OCI-LY7 (cell line): ENCODE measurements around the gene IL1RN. TPM values are rescaled to one million over a fixed set of nuclear protein-coding genes. Genes with fewer than 3 reads are reported as not detected.

Experiments used
- BruUV-seq: library from RNA; stranded (reverse); fragments of 400-500 nt; replicated peaks from 2 replicates; lab custom pipeline; 2021; lab: Mats Ljungman, UMichigan
- CTCF ChIA-PET: fragments of 300-600 bp; sonication (Branson Sonifier 250); formaldehyde crosslinking; loops from one replicate; lab custom pipeline; 2022; ENCODE audit warnings: antibody characterized with exemption; ENCODE audit not compliant: unreplicated experiment; lab: Charles Lee
- POLR2A ChIA-PET: fragments of 300-600 bp; sonication (Branson Sonifier 250); formaldehyde crosslinking; loops from one replicate; lab custom pipeline; 2022; ENCODE audit warnings: antibody characterized with exemption; lab: Charles Lee
- DNase-seq: peaks from one replicate; pipeline ENCODE4 v3.0.0-alpha.2; 2015; ENCODE audit warnings: low spot score
- H2AFZ ChIP-seq: fragments of 200-600 bp; sonication (generic), shearing (Covaris generic); 2 replicates; pipeline ENCODE4 v1.6.1; 2014; ENCODE audit warnings: mild to moderate bottlenecking, antibody characterized with exemption, low read length, moderate library complexity
- H3K27ac ChIP-seq: fragments of 200-600 bp; sonication (generic); 2 replicates; pipeline ENCODE4 v1.5.1; 2014; ENCODE audit warnings: mixed run types, low read depth, mild to moderate bottlenecking, moderate library complexity, low read length, inconsistent platforms; ENCODE audit not compliant: poor library complexity, severe bottlenecking
- H3K36me3 ChIP-seq: fragments of 200-600 bp; sonication (generic); 2 replicates; pipeline ENCODE4 v1.6.1; 2014; ENCODE audit warnings: mild to moderate bottlenecking, antibody characterized with exemption, low read length, moderate library complexity, mixed read lengths; ENCODE audit not compliant: insufficient read depth
- H3K4me1 ChIP-seq: fragments of 200-600 bp; sonication (generic); 2 replicates; pipeline ENCODE4 v1.5.1; 2014; ENCODE audit warnings: mild to moderate bottlenecking, low read length; ENCODE audit not compliant: insufficient read depth, poor library complexity, severe bottlenecking
- H3K4me2 ChIP-seq: fragments of 200-600 bp; sonication (generic); 2 replicates; pipeline ENCODE4 v1.6.1; 2014; ENCODE audit warnings: mild to moderate bottlenecking, low read length
- H3K4me3 ChIP-seq: fragments of 200-600 bp; sonication (generic); 2 replicates; pipeline ENCODE4 v1.5.1; 2014; ENCODE audit warnings: mild to moderate bottlenecking, low read depth, low read length; ENCODE audit not compliant: poor library complexity, severe bottlenecking
- H3K79me2 ChIP-seq: fragments of 200-600 bp; sonication (generic); 2 replicates; pipeline ENCODE4 v1.6.1; 2016; ENCODE audit warnings: low read depth, mild to moderate bottlenecking, low read length, moderate library complexity, mixed read lengths; ENCODE audit not compliant: insufficient read depth
- H3K9me2 ChIP-seq: fragments of 200-600 bp; sonication (generic); 2 replicates; pipeline ENCODE4 v1.6.1; 2016; ENCODE audit warnings: mild to moderate bottlenecking, low read length, mixed read lengths; ENCODE audit not compliant: insufficient read depth
- H3K9me3 ChIP-seq: fragments of 200-600 bp; sonication (generic); 2 replicates; pipeline ENCODE4 v1.6.1; 2014; ENCODE audit warnings: mild to moderate bottlenecking, mixed run types, low read length, mixed read lengths
- H4K20me1 ChIP-seq: fragments of 200-600 bp; sonication (generic); 2 replicates; pipeline ENCODE4 v1.6.1; 2014; ENCODE audit warnings: mild to moderate bottlenecking, antibody characterized with exemption, low read length, moderate library complexity, mixed read lengths; ENCODE audit not compliant: insufficient read depth
- EZH2phosphoT487 ChIP-seq: fragments of 200-600 bp; sonication (generic); IDR thresholded peaks from 2 replicates; pipeline ENCODE4 v1.6.1; 2018; ENCODE audit warnings: low read depth, borderline replicate concordance, mild to moderate bottlenecking, mixed run types, antibody characterized with exemption, low read length, moderate library complexity, mixed read lengths
- intact Hi-C: fragments of 100-400 bp; cut with micrococcal nuclease; formaldehyde crosslinking; loops from one replicate; pipeline ENCODE4 v1.10.0; 2022; ENCODE audit not compliant: unreplicated experiment
- total RNA-seq, 2 experiments: library from RNA; depleted of rRNA in 1 of 2; stranded (reverse); fragments of >200 nt in 1 of 2; shearing (Covaris generic) in 1 of 2; gene quantifications; 2 replicates each; pipeline ENCODE4 v1.2.3, GENCODE V29; 2014 to 2022
- TF ChIP-seq, protein P1 (sequence below): fragments of 200-600 bp; sonication (generic); conservative IDR thresholded peaks from 2 replicates; pipeline ENCODE4 v1.5.1; 2014; ENCODE audit warnings: mild to moderate bottlenecking, antibody characterized with exemption, low read length, moderate library complexity, mixed read lengths

The IL1RN gene
- total RNA-seq, 2 experiments from 2014 or later, result not detected

DNA sequence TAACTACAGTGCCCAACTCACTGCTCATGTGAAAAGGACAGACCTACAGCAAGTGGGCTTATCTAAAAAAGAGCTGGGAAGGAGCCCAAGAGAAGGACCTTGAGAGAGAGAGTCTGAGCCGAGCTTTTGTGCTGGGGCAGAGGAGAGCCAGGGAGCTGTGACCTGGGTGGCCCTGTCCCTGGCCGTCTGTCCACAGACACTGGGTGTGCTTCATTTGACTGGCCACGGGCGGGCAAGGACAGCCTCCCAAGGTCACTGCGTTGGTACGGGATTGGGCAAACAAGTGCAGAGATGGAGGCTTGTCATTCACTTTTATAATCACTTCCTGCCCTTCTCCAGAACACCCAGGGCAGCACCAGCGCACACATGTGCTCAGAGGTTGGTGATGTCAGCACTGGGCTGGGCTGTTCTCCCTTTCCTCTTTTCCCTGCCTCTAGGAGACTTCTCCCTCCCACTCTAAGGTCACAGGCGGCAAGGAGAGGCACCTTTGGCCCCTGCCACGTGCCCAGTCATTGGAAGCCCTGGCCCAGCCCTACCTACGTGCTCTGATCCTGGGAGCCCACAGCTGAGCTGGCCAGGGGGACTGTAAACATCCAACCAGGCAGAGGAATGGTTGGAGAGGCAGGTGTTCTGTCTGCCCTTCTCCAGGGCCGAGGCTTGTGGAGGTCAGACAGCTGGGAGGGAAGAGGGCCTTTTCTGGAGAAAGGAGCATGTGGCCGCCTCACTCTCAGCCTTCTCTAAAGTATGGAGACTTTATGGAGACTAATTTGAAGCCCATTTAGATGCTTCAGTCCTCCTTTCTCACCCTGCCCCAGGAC lies 39.9 kb downstream of the IL1RN start:
- Histone ChIP-seq H3K4me3 (no peak overlapping the region), H3K79me2 (no peaks in the 10 kb centered on the region), H3K9me3 (no peaks in the 10 kb centered on the region), H3K4me2 (no peak overlapping the region), H3K9me2 (no peaks in the 10 kb centered on the region), H4K20me1 (no peaks in the 10 kb centered on the region), H3K27ac (no peak overlapping the region), H3K4me1 (peaks cover 10% of the 10 kb centered on the region), H3K36me3 (no peaks in the 10 kb centered on the region), H2AFZ (no peak overlapping the region)
- POLR2A ChIA-PET, result no interaction called here
- intact Hi-C loops, result no loop called here
- no peak for DNase-seq
- CTCF ChIA-PET, result no interaction called here
- no peak for TF ChIP-seq EZH2phosphoT487
- TF ChIP-seq, protein P1, sequence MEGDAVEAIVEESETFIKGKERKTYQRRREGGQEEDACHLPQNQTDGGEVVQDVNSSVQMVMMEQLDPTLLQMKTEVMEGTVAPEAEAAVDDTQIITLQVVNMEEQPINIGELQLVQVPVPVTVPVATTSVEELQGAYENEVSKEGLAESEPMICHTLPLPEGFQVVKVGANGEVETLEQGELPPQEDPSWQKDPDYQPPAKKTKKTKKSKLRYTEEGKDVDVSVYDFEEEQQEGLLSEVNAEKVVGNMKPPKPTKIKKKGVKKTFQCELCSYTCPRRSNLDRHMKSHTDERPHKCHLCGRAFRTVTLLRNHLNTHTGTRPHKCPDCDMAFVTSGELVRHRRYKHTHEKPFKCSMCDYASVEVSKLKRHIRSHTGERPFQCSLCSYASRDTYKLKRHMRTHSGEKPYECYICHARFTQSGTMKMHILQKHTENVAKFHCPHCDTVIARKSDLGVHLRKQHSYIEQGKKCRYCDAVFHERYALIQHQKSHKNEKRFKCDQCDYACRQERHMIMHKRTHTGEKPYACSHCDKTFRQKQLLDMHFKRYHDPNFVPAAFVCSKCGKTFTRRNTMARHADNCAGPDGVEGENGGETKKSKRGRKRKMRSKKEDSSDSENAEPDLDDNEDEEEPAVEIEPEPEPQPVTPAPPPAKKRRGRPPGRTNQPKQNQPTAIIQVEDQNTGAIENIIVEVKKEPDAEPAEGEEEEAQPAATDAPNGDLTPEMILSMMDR, result no peak
- BruUV-seq, result no TSS peak

DNA sequence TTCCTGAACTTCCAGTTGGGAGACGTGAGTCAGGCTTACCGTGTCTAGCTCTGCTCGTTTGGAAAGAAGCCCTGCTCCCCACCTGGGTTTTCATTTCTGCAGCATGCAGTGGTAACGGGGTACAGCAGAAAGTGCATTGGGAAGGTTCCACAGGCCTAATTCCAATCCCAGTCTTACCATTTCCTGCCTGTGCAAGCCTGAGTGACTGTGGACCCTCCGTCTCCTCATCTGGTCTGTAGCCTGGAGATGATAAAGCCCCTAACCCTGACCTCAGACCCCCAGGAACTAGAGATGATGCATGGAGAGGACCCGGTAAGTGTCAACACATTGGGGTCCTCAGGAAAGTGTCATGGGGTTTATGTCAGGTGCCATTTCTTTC lies 40.6 kb downstream of the IL1RN start:
- H2AFZ ChIP-seq, result no peak overlapping the region
- no peaks in the 10 kb centered on the region for H3K9me2 ChIP-seq
- no peaks in the 10 kb centered on the region for H4K20me1 ChIP-seq
- no peak overlapping the region for H3K27ac ChIP-seq
- intact Hi-C loops, result no loop called here
- CTCF ChIA-PET, result no interaction called here
- H3K9me3 ChIP-seq, result no peaks in the 10 kb centered on the region
- no TSS peak for BruUV-seq
- POLR2A ChIA-PET, result no interaction called here
- H3K4me3 ChIP-seq, result no peak overlapping the region
- no peak for DNase-seq
- peaks cover 12% of the 10 kb centered on the region for H3K4me1 ChIP-seq
- H3K79me2 ChIP-seq, result no peaks in the 10 kb centered on the region
- TF ChIP-seq, protein P1, result no peak
- no peak for TF ChIP-seq EZH2phosphoT487
- H3K4me2 ChIP-seq, result no peak overlapping the region
- H3K36me3 ChIP-seq, result no peaks in the 10 kb centered on the region

DNA sequence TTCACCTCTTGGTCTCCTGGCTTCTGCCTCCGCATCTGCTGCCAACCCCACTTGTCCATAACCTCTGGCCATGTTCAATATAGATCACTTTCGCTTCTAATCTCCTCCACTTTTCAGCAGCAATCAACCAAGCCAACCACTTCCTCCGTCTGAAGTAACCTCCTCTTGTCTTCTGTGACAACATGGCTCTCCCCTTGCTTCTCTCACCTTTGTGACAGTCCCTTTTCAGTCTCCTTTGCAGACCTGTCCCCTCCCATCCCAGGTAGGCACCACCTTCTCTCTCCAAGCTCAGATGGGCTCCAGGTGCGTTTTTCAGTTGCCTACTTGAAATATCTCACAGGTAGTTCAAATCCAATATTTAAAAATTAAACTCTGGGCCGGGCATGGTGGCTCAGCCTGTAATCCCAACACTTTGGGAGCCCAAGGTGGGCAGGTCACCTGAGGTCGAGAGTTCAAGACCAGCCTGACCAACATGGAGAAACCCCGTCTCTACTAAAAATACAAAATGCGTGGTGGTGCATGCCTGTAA lies 41.7 kb downstream of the IL1RN start:
- Histone ChIP-seq H3K4me1 (peaks cover 19% of the 10 kb centered on the region), H3K9me2 (no peaks in the 10 kb centered on the region), H2AFZ (no peak overlapping the region), H3K4me3 (no peak overlapping the region), H4K20me1 (no peaks in the 10 kb centered on the region), H3K4me2 (no peak overlapping the region), H3K9me3 (no peaks in the 10 kb centered on the region), H3K79me2 (peaks cover 2% of the 10 kb centered on the region; the same call in 1 of the 2 replicates), H3K36me3 (no peaks in the 10 kb centered on the region), H3K27ac (no peak overlapping the region)
- POLR2A ChIA-PET, result no interaction called here
- BruUV-seq, result no TSS peak
- CTCF ChIA-PET, result no interaction called here
- no peak for DNase-seq
- intact Hi-C loops, result no loop called here
- TF ChIP-seq, protein P1, result no peak
- no peak for TF ChIP-seq EZH2phosphoT487
